SH-SY5Y (cell line): Measurements from ENCODE around the gene IKZF1.

Source experiments
- GATA2 ChIP-seq: IDR thresholded peaks from 2 replicates; pipeline ENCODE4 v1.6.1; 2011; ENCODE audit warnings: mild to moderate bottlenecking, low read depth, low read length
- GATA3 ChIP-seq: IDR thresholded peaks from 2 replicates; pipeline ENCODE4 v1.6.1; 2011; ENCODE audit warnings: low read depth, mild to moderate bottlenecking, low read length, moderate library complexity

- TF ChIP-seq GATA3 (no peak), GATA2 (no peak)
Observed at GRCh38 chr7:50274361-50274760, 30.2 kb upstream of the IKZF1 start.
